ENCODE measurements around the gene KRTAP17-1.

DNA sequence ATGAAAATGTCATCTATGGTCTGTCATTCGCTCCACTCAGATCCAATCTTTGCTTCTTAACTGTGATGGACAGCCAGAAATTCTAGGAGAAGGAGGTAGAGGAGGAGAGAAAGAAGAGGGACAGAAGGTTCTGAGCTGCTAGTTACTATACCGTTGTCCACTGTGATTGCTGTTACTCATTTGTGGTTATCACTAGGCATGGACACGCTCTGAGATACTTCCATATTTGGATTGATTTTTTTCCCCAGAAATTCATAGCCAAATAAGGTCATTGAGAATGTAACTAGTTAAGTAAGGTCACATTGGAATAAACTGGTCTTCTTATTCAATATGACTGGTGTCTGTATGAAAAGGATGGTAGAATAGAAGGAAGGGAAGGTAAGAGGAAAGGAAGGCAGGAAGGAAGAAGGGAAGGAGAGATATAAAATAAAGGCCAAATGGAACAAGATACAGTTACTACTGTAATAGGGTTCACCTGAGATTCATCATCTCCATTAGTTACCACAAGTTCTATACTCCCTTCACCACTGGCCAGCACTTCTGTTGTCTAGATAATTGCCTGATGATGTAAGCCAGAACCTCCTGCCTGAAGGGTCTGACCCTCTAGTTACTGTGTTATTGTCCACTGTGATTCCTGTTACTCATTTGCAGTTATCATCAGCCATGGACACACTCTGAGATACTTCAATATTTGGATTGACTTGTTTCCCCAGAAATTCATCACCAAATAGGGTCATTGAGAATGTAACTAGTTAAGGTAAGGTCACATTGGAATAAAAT, 37.1 kb downstream of the KRTAP17-1 start:
- TF ChIP-seq, protein P1, sequence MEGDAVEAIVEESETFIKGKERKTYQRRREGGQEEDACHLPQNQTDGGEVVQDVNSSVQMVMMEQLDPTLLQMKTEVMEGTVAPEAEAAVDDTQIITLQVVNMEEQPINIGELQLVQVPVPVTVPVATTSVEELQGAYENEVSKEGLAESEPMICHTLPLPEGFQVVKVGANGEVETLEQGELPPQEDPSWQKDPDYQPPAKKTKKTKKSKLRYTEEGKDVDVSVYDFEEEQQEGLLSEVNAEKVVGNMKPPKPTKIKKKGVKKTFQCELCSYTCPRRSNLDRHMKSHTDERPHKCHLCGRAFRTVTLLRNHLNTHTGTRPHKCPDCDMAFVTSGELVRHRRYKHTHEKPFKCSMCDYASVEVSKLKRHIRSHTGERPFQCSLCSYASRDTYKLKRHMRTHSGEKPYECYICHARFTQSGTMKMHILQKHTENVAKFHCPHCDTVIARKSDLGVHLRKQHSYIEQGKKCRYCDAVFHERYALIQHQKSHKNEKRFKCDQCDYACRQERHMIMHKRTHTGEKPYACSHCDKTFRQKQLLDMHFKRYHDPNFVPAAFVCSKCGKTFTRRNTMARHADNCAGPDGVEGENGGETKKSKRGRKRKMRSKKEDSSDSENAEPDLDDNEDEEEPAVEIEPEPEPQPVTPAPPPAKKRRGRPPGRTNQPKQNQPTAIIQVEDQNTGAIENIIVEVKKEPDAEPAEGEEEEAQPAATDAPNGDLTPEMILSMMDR (conservative IDR thresholded peaks at IDR 0.05; ENCODE audit: low read length), result no peak
- TF ChIP-seq EZH2phosphoT487 (IDR thresholded peaks at IDR 0.05; ENCODE audit: borderline replicate concordance, low read depth, low read length), result no peak

All from OCI-LY7 (cell line).